Measurements from ENCODE around the gene CFAP100. TPM values are rescaled to one million over a fixed set of nuclear protein-coding genes. Genes with fewer than 3 reads are reported as not detected.

Gene CFAP100
- total RNA-seq, 3 donors from 2014 or later: not detected

- DNase-seq: no peak
- no peak for ATAC-seq
- Histone ChIP-seq H3K9me3 (no peaks in the 10 kb centered on the region), H3K4me3 (no peak overlapping the region), H3K36me3 (ENCODE audit: low read depth) (peaks cover 3% of the 10 kb centered on the region), H3K4me1 (ENCODE audit: low read depth) (no peaks in the 10 kb centered on the region)
- TF ChIP-seq CTCF (IDR thresholded peaks at IDR 0.05): no peak
- intact Hi-C loops (cut with DNase I, micrococcal nuclease): no loop called here
Measured at GRCh38 chr3:126459763-126460127, 65.0 kb downstream of the CFAP100 start.

GRCh38 chr3:126460381-126460780 lies 65.7 kb downstream of the CFAP100 start:
- Histone ChIP-seq H3K4me1 (ENCODE audit: low read depth) (no peaks in the 10 kb centered on the region), H3K36me3 (ENCODE audit: low read depth) (peaks cover 8% of the 10 kb centered on the region), H3K4me3 (no peak overlapping the region), H3K9me3 (no peaks in the 10 kb centered on the region)
- no peak for TF ChIP-seq CTCF (IDR thresholded peaks at IDR 0.05)
- intact Hi-C loops (cut with DNase I, micrococcal nuclease): no loop called here
- ATAC-seq: no peak
- DNase-seq: no peak

GRCh38 chr3:126461450-126462070 lies 66.9 kb downstream of the CFAP100 start:
- no peak for TF ChIP-seq CTCF (IDR thresholded peaks at IDR 0.05)
- Histone ChIP-seq H3K4me1 (ENCODE audit: low read depth) (no peaks in the 10 kb centered on the region), H3K36me3 (ENCODE audit: low read depth) (peaks cover 19% of the 10 kb centered on the region), H3K4me3 (no peak overlapping the region), H3K9me3 (no peaks in the 10 kb centered on the region)
- intact Hi-C loops (cut with DNase I, micrococcal nuclease): no loop called here
- DNase-seq: no peak
- no peak for ATAC-seq

GRCh38 chr3:126463521-126463920 lies 68.8 kb downstream of the CFAP100 start:
- no peak overlapping the region for H3K4me3 ChIP-seq
- H3K4me1 ChIP-seq (ENCODE audit: low read depth): no peaks in the 10 kb centered on the region
- ATAC-seq (no peak), DNase-seq (no peak)
- H3K36me3 ChIP-seq (ENCODE audit: low read depth): peaks cover 22% of the 10 kb centered on the region
- intact Hi-C loops (cut with DNase I, micrococcal nuclease): no loop called here
- H3K9me3 ChIP-seq: no peaks in the 10 kb centered on the region
- no peak for TF ChIP-seq CTCF (IDR thresholded peaks at IDR 0.05)

GRCh38 chr3:126464093-126464492 lies 69.4 kb downstream of the CFAP100 start:
- peaks cover 22% of the 10 kb centered on the region for H3K36me3 ChIP-seq (ENCODE audit: low read depth)
- ATAC-seq: no peak
- no peak for TF ChIP-seq CTCF (IDR thresholded peaks at IDR 0.05)
- H3K4me3 ChIP-seq: no peak overlapping the region
- intact Hi-C loops (cut with DNase I, micrococcal nuclease): no loop called here
- no peak for DNase-seq
- H3K9me3 ChIP-seq: no peaks in the 10 kb centered on the region
- H3K4me1 ChIP-seq (ENCODE audit: low read depth): no peaks in the 10 kb centered on the region

- peaks cover 22% of the 10 kb centered on the region for H3K36me3 ChIP-seq (ENCODE audit: low read depth)
- no peaks in the 10 kb centered on the region for H3K9me3 ChIP-seq
- DNase-seq: no peak
- H3K4me3 ChIP-seq: no peak overlapping the region
- no peak for TF ChIP-seq CTCF (IDR thresholded peaks at IDR 0.05)
- no peak for ATAC-seq
- H3K4me1 ChIP-seq (ENCODE audit: low read depth): no peaks in the 10 kb centered on the region
- intact Hi-C loops (cut with DNase I, micrococcal nuclease): no loop called here
Measured at GRCh38 chr3:126464494-126464893, 69.8 kb downstream of the CFAP100 start.

All from mucosa of descending colon (tissue), 3 donors.